K562 (cell line): Measurements from ENCODE around the gene EIF5. TPM values are rescaled to one million over a fixed set of nuclear protein-coding genes. Genes with fewer than 3 reads are reported as not detected.

Experiments
- ATAC-seq: fragments of 200-7000 bp; cut with Tn5 transposase; 3 replicates; pipeline ENCODE4 v1.9.1; 2020; ENCODE audit warnings: moderate library complexity
- BruUV-seq: library from RNA; stranded (reverse); fragments of 400-500 nt; replicated peaks from 2 replicates; lab custom pipeline; 2021; lab: Mats Ljungman, UMichigan
- CTCF ChIA-PET: fragments of 300-600 bp; formaldehyde crosslinking; extraction: SDS; loops from one replicate; lab custom pipeline; 2021; ENCODE audit warnings: low intra/inter-chr PET ratio; lab: Yijun Ruan, JAX
- POLR2A ChIA-PET: fragments of 300-600, 350-650 bp; sonication (Branson Sonifier 250); formaldehyde crosslinking; extraction: SDS; loops from one replicate; lab custom pipeline; 2021; ENCODE audit warnings: antibody characterized with exemption, inconsistent platforms; lab: Yijun Ruan, JAX
- DNase-seq, 4 experiments: peaks; one replicate each; pipeline versions ENCODE4 v3.0.0 to v3.0.0-alpha.2; 2011 to 2018; ENCODE audit warnings: low spot score in 3 of 4, mixed read lengths in 3 of 4; ENCODE audit errors: extremely low read depth in 1 of 4
- FAIRE-seq: peaks from 2 replicates; lab custom pipeline; 2011; peaks lifted over from hg19 to GRCh38; lab: Jason Lieb, UNC
- H2AFZ ChIP-seq: 2 replicates; pipeline ENCODE4 v1.6.0; 2011; ENCODE audit warnings: low read depth, low read length, control low read depth, inconsistent platforms
- H3K27ac ChIP-seq: fragments of 200-600 bp; 3 replicates; pipeline ENCODE4 v1.8.0; 2011; ENCODE audit warnings: low read depth, mild to moderate bottlenecking, control low read depth, inconsistent platforms, low read length, moderate library complexity, mixed read lengths; ENCODE audit errors: extremely low read depth
- H3K27me3 ChIP-seq, 2 experiments: fragments of 300-600 bp in 1 of 2; 2 replicates in 1 of 2; 3 replicates in 1 of 2; pipeline versions ENCODE4 v1.6.0 to v1.8.0; 2011; ENCODE audit warnings: inconsistent platforms in 2 of 2, low read length in 2 of 2, mild to moderate bottlenecking in 1 of 2, mixed read lengths in 1 of 2, moderate library complexity in 1 of 2; ENCODE audit not compliant: control insufficient read depth in 2 of 2, insufficient read depth in 2 of 2
- H3K36me3 ChIP-seq: fragments of 300-600 bp; 3 replicates; pipeline ENCODE4 v1.8.0; 2011; ENCODE audit warnings: mild to moderate bottlenecking, low read length, inconsistent platforms; ENCODE audit not compliant: control insufficient read depth, insufficient read depth
- H3K4me1 ChIP-seq, 2 experiments: fragments of 200-600 bp in 1 of 2; replicated peaks in 1 of 2; 2 replicates in 1 of 2; 3 replicates in 1 of 2; pipeline versions ENCODE4 v1.5.1 to v1.8.0; 2011; ENCODE audit warnings: inconsistent platforms in 2 of 2, low read length in 2 of 2, mild to moderate bottlenecking in 1 of 2, mixed read lengths in 1 of 2, moderate library complexity in 1 of 2; ENCODE audit not compliant: control insufficient read depth in 2 of 2, insufficient read depth in 2 of 2
- H3K4me2 ChIP-seq: 2 replicates; pipeline ENCODE4 v1.6.1; 2011; ENCODE audit warnings: low read length, control low read depth, inconsistent platforms, mixed read lengths; ENCODE audit not compliant: insufficient read depth
- H3K4me3 ChIP-seq: fragments of 200-600 bp; sonication (generic), shearing (Covaris generic); 2 replicates; pipeline ENCODE4 v1.5.1; 2016; ENCODE audit warnings: control low read depth, inconsistent platforms
- H3K79me2 ChIP-seq: fragments of 200-600 bp; 3 replicates; pipeline ENCODE4 v1.8.0; 2011; ENCODE audit warnings: low read length, inconsistent platforms; ENCODE audit not compliant: control insufficient read depth, insufficient read depth
- H3K9ac ChIP-seq, 2 experiments: 2 replicates each; pipeline versions ENCODE4 v1.6.0 to v1.6.1; 2011; ENCODE audit warnings: low read depth in 2 of 2, low read length in 2 of 2, control low read depth in 1 of 2, inconsistent platforms in 1 of 2, mild to moderate bottlenecking in 1 of 2, mixed read lengths in 1 of 2; ENCODE audit not compliant: insufficient read depth in 1 of 2
- H3K9me1 ChIP-seq: one replicate; pipeline ENCODE4 v1.6.0; 2011; ENCODE audit warnings: inconsistent platforms, mild to moderate bottlenecking, low read length, moderate library complexity; ENCODE audit not compliant: control insufficient read depth, insufficient read depth
- H3K9me3 ChIP-seq: replicated peaks from 2 replicates; pipeline ENCODE4 v1.5.1; 2011; ENCODE audit warnings: low read depth, low read length, inconsistent platforms; ENCODE audit not compliant: control insufficient read depth, insufficient read depth
- H4K20me1 ChIP-seq: replicated peaks from 2 replicates; pipeline ENCODE4 v1.6.1; 2011; ENCODE audit warnings: low read length, inconsistent platforms, mixed read lengths; ENCODE audit not compliant: control insufficient read depth, insufficient read depth
- ARID3A ChIP-seq: IDR thresholded peaks from 2 replicates; pipeline ENCODE4 v1.6.1; 2012; ENCODE audit warnings: low read depth, low read length, improper control_type of control experiment, borderline replicate concordance
- ARID3B ChIP-seq: fragments of 250-450 bp; sonication (Bioruptor Pico); IDR thresholded peaks from 2 replicates; pipeline ENCODE4 v1.4.0; 2020; ENCODE audit warnings: borderline replicate concordance
- CHD4 ChIP-seq: fragments of 200-600 bp; sonication (generic); IDR thresholded peaks from 3 replicates; pipeline ENCODE4 v1.6.1; 2012; ENCODE audit warnings: low read depth, mild to moderate bottlenecking, mixed read lengths, low read length, inconsistent platforms; ENCODE audit not compliant: insufficient read depth, insufficient replicate concordance, poor library complexity, severe bottlenecking
- KLF16 ChIP-seq: IDR thresholded peaks from 2 replicates; pipeline ENCODE4 v1.6.1; 2016; ENCODE audit warnings: antibody characterized with exemption
- PHF21A ChIP-seq: fragments of 450-650 bp; IDR thresholded peaks from 2 replicates; pipeline ENCODE4 v1.6.1; 2017; ENCODE audit warnings: low read depth, borderline replicate concordance
- ZNF224 ChIP-seq: sonication (generic); formaldehyde crosslinking; IDR thresholded peaks from 2 replicates; pipeline ENCODE4 v1.8.0; 2022; ENCODE audit warnings: mild to moderate bottlenecking, missing genetic modification reagents
- WGBS: fragments of 100-300 bp; shearing (Covaris generic); methylation state at CpG from one replicate; pipeline ENCODE4 v1.1.6; 2016; ENCODE audit warnings: low coverage, mixed read lengths; ENCODE audit not compliant: insufficient coverage; ENCODE audit errors: missing lambda C conversion rate; 5-methylcytosine and 5-hydroxymethylcytosine counted together
- in situ Hi-C: fragments of 300-500 bp; cut with MboI; formaldehyde crosslinking; loops from 4 replicates; pipeline ENCODE4 v1.15.0; 2018; ENCODE audit warnings: inconsistent platforms, mixed read lengths
- intact Hi-C: fragments of 100-400 bp; cut with micrococcal nuclease; formaldehyde crosslinking; loops from 2 replicates; pipeline ENCODE4 v1.14.2; 2022
- polyA plus RNA-seq, 8 experiments: library from polyadenylated mRNA; depleted of rRNA in 4 of 8; stranded (reverse) in 5 of 8; unstranded in 3 of 8; fragments of >200 nt; fragmentation: Nextera tagmentation in 2 of 8; fragmentation: Illumina TruSeq in 1 of 8; extraction: Ambion mirVana in 2 of 8; extraction: Trizol in 1 of 8; gene quantifications; 2 replicates each; pipeline versions ENCODE4 v1.2.1 to v1.2.3, GENCODE V29; 2011 to 2014; ENCODE audit warnings: inconsistent platforms in 1 of 8, missing spikeins in 1 of 8
- total RNA-seq, 7 experiments: library from RNA; depleted of rRNA in 6 of 7; stranded (reverse); fragments of >200 nt in 6 of 7; fragmentation: Illumina TruSeq in 2 of 7; extraction: Trizol in 2 of 7; gene quantifications; 2 replicates each; pipeline versions ENCODE4 v1.2.1 to v1.2.3, GENCODE V29; 2011 to 2021; ENCODE audit warnings: low replicate concordance in 1 of 7

EIF5 gene
- total and polyA plus RNA-seq, 9 of the 15 experiments (the other 6 are each of a cell fraction or from before 2014, with no cell fraction given): 92.7 to 442 (median 190) TPM

GRCh38 chr14:103330536-103330935 lies 3.5 kb upstream of the EIF5 start (continued):
- TF ChIP-seq ARID3B: no peak
- TF ChIP-seq ZNF224 (CRISPR knock-in tag): no peak
- no peak for TF ChIP-seq KLF16
- TF ChIP-seq ARID3A: no peak

- POLR2A ChIA-PET: interaction anchor here (0.8 to 1.8 kb wide), 4 partner anchors 11 to 62 kb away, joined by 3 to 11 read pairs (median 4); no protein-coding TSS in a partner anchor
- peaks cover 21 to 43% of the 10 kb centered on the region in 2 experiments; a peak in 4 of 5 replicates for H3K4me1 ChIP-seq
- H2AFZ ChIP-seq: peak overlapping the region; percentile 53; the same call in 1 of the 2 replicates
- WGBS: 4% methylated on average over 9 of the region's 9 CpGs
- DNase-seq (peak in 2 of 4 experiments; percentile 32 to 60), FAIRE-seq (peak; percentile 87), ATAC-seq (peak; percentile 10; the same call in 1 of the 3 replicates)
- peak overlapping the region; percentile 74 for H3K4me2 ChIP-seq
- peak overlapping the region; percentile 98 for H3K27ac ChIP-seq
- BruUV-seq: no TSS peak
- CTCF ChIA-PET: interaction anchor here (0.7 kb wide), 1 partner anchor 1626 kb away, joined by 4 read pairs; no protein-coding TSS in a partner anchor
- H3K9me1 ChIP-seq: peaks cover 9% of the 10 kb centered on the region
- peak overlapping the region; percentile 3; the same call in 1 of the 2 replicates for H3K4me3 ChIP-seq
- H3K36me3 ChIP-seq: peaks cover 26% of the 10 kb centered on the region
- H4K20me1 ChIP-seq: peaks cover 20% of the 10 kb centered on the region
- in situ Hi-C loops (no loop called here), intact Hi-C loops (loop anchor here (2.0 to 5.0 kb wide), 3 partner anchors 18 to 55 kb away; partner anchors contain the start of gene MARK3)
- no peaks in the 10 kb centered on the region for H3K27me3 ChIP-seq
- no peaks in the 10 kb centered on the region for H3K9me3 ChIP-seq
- peak overlapping the region in 1 of 2 experiments; percentile 98; a peak in 2 of 4 replicates for H3K9ac ChIP-seq
- H3K79me2 ChIP-seq: peaks cover 43% of the 10 kb centered on the region
- TF ChIP-seq CHD4 (no peak), PHF21A (no peak)
These were observed 1.7 kb upstream of the EIF5 start for GRCh38 chr14:103332143-103332919.
